Bronchial epithelial cell (primary cell): ENCODE results near the gene OR7D2. TPM values are rescaled to one million over a fixed set of nuclear protein-coding genes. Genes with fewer than 3 reads are reported as not detected.

Experiments used
- DNase-seq: peaks from one replicate; pipeline ENCODE4 v3.0.0-alpha.2; 2010; ENCODE audit warnings: low read depth
- FAIRE-seq: peaks from 2 replicates; lab custom pipeline; 2011; peaks lifted over from hg19 to GRCh38; lab: Jason Lieb, UNC
- H3K27me3 ChIP-seq: 2 replicates; pipeline ENCODE4 v1.5.1; 2011; ENCODE audit warnings: low read length; ENCODE audit not compliant: control insufficient read depth, insufficient read depth
- H3K36me3 ChIP-seq: 2 replicates; pipeline ENCODE4 v1.5.1; 2011; ENCODE audit warnings: low read length; ENCODE audit not compliant: control insufficient read depth, insufficient read depth
- H3K4me3 ChIP-seq: 2 replicates; pipeline ENCODE4 v1.5.1; 2011; ENCODE audit warnings: mild to moderate bottlenecking, low read depth, low read length, control low read depth
- CTCF ChIP-seq: IDR thresholded peaks from 2 replicates; pipeline ENCODE4 v1.5.1; 2011; ENCODE audit warnings: mild to moderate bottlenecking, moderate library complexity, low read length, control low read depth, inconsistent platforms; ENCODE audit not compliant: insufficient read depth, severe bottlenecking
- total RNA-seq: library from RNA; depleted of rRNA; stranded (reverse); fragments of >200 nt; gene quantifications from 2 replicates; pipeline ENCODE4 v1.2.1, GENCODE V29; 2014

Gene OR7D2
- total RNA-seq, 1 donor from 2014 or later = not detected

DNA sequence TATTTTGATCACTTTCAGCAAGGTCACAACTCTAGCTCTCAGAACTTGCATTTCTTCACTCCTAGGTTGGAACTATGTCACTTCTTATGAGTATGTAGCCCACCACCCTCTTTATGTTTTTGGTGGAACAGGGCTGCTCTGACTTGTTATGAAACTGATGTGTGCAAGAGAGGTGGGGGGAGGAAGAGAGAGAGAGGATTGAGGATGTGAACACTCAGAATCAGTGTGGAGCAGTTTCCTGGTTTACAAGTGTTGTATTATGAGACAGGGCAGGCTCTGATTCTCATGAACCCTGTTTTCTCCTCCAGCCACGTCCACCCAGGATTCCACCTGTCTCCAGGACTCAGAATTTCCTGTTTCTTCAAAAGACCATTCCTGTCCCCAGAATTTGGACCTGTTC, 22.5 kb upstream of the OR7D2 start:
- no peaks in the 10 kb centered on the region for H3K27me3 ChIP-seq
- peaks cover 34% of the 10 kb centered on the region for H3K36me3 ChIP-seq
- DNase-seq (no peak), FAIRE-seq (no peak)
- no peak overlapping the region for H3K4me3 ChIP-seq
- no peak for TF ChIP-seq CTCF

GRCh38 chr19:9159891-9160290, 18.9 kb upstream of the OR7D2 start:
- no peak for DNase-seq

GRCh38 chr19:9161427-9161826, 17.4 kb upstream of the OR7D2 start:
- Histone ChIP-seq H3K4me3 (no peak overlapping the region), H3K27me3 (no peaks in the 10 kb centered on the region), H3K36me3 (peaks cover 41% of the 10 kb centered on the region)
- FAIRE-seq (no peak), DNase-seq (no peak)
- TF ChIP-seq CTCF = no peak

More at GRCh38 chr19:9159891-9160290, 18.9 kb upstream of the OR7D2 start:
- no peak for FAIRE-seq
- no peak overlapping the region for H3K4me3 ChIP-seq
- H3K36me3 ChIP-seq = peaks cover 43% of the 10 kb centered on the region
- H3K27me3 ChIP-seq = no peaks in the 10 kb centered on the region
- no peak for TF ChIP-seq CTCF

DNA sequence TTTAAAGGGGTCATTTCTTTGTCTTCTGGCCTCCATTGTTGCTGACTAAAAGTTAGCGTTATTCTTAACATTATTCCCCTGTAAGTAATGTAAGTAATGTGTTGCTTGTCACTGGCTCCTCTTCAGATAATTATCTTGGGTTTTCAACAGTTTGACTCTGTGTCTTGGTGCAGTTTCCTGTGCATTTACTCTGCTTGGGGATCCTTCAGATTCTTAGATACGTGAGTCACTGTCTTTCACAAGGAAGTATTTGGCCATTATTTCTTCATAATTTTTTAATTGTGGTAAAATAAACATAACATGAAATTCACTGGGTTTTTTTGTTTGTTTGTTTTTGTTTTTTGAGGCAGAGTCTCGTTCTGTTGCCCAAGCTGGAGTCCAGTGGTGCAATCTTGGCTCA, 13.5 kb upstream of the OR7D2 start:
- no peak for FAIRE-seq
- Histone ChIP-seq H3K4me3 (no peak overlapping the region), H3K27me3 (no peaks in the 10 kb centered on the region), H3K36me3 (peaks cover 22% of the 10 kb centered on the region)
- TF ChIP-seq CTCF = no peak
- DNase-seq = no peak

DNA sequence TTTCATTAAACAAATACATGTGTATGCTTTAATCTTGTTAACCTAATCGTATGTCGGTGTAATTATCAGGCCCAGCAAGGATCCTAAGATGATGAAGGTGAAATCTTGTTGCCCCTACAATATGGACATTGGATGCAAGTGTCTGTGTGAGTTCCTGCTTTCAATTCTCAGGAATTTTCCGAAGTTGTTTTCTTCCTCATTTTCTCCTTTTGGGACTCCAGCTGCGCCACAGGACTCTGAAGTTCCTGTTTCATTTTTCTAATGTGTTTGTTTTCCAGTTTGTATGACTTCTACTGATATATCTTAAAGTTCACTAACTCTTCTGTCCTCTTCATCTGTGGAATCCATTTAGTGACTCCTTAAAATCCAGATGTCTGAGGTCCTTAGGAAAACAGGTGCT, 11.9 kb upstream of the OR7D2 start:
- Histone ChIP-seq H3K27me3 (no peaks in the 10 kb centered on the region), H3K4me3 (no peak overlapping the region), H3K36me3 (peaks cover 8% of the 10 kb centered on the region)
- DNase-seq = no peak
- FAIRE-seq = no peak
- no peak for TF ChIP-seq CTCF

DNA sequence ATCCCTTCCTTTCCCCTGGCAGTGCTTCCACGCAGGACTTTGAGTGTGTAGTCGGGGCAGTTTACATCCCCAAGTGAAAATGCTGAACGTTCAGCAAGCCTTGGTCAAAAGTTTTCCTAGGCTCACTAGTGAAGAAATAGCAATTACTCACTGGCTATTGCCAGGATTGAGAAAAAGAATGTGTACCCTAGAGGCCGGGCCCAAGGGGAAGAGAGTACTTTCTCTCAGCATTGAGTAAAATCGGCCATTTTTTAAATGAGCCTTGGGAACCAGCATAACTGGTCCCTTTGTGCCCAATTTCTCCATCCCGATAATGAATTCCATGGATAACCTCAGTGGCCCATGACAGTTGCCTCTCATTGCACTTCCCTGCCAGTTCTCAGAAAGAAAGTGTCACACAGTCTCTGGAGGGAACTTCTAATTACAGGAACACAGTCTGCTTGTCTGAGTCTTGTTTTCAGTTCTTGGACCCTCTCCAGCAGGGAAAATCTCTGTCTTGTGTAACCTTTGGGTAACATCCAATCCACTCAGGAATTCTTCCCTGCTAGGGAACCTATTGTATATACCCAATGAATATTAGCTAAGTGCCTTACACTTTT, 7.3 kb upstream of the OR7D2 start:
- Histone ChIP-seq H3K27me3 (no peaks in the 10 kb centered on the region), H3K36me3 (no peaks in the 10 kb centered on the region), H3K4me3 (no peak overlapping the region)
- DNase-seq = no peak
- FAIRE-seq = no peak
- TF ChIP-seq CTCF = no peak
